ENCODE results near the gene EDAR.

The EDAR gene

DNA sequence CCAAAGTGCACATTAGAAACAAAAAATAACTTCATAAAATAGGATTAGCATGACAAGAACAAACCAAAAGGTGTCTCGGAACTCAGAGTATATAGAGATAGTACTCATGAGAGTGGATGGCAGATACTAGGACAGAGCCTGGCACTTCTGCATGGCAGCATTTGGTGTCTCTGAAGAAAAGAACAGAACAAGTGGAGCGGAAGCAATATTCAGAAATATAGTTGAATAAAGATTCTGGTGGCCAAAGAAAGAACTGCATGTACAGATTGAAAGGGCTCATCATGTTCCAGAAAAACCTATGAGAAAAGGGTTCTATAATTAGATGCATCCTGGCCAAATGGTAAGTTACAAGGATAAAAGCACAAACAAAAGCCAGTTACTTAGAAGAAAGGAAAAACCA lies 111.5 kb downstream of the EDAR start:
- H3K36me3 ChIP-seq (ENCODE audit: control insufficient read depth, insufficient read depth, low read length), result peaks cover 27% of the 10 kb centered on the region
- no peak overlapping the region for H3K9ac ChIP-seq (ENCODE audit: low read depth, low read length)
- H3K27ac ChIP-seq (ENCODE audit: low read depth, low read length), result no peak overlapping the region
- no peaks in the 10 kb centered on the region for H3K27me3 ChIP-seq (ENCODE audit: control insufficient read depth, insufficient read depth, low read length)
- H3K9me3 ChIP-seq (ENCODE audit: control insufficient read depth, insufficient read depth, low read length), result peaks cover 22% of the 10 kb centered on the region
- H3K4me1 ChIP-seq (ENCODE audit: control insufficient read depth, insufficient read depth, low read length), result no peaks in the 10 kb centered on the region
- no peak overlapping the region for H3K4me3 ChIP-seq (ENCODE audit: low read depth, low read length)

DNA sequence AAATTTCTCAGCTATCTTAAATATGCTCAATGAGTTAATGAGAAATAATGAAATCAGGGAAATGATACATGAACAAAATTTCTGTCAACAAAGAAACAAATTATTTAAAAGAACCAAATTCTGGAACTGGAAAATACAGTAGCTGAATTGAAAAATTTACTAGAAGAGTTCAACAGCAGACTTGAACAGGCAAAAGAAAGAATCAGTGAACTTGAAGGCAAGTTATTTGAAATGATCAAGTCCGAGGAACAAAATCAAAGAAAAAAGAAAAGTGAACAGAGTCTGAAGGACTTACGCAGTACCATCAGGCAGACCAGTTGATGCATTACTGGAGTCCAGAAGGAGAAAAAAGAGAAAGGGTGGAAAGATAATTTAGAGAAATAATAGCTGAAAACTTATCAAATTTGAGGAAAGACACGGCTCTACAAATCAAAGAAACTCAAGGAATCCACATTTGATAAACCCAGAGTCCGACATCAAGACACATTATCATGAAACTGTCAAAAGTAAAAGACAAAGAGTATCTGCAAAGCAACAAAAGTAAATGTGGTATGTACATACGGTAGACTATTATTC lies 118.9 kb downstream of the EDAR start:
- Histone ChIP-seq H3K4me3 (ENCODE audit: low read depth, low read length) (no peak overlapping the region), H3K36me3 (ENCODE audit: control insufficient read depth, insufficient read depth, low read length) (peaks cover 13% of the 10 kb centered on the region; the same call in 1 of the 2 replicates), H3K27ac (ENCODE audit: low read depth, low read length) (no peak overlapping the region), H3K4me1 (ENCODE audit: control insufficient read depth, insufficient read depth, low read length) (0 out of 2 replicates have a peak, but pooled peaks cover 5% of the 10 kb centered on the region), H3K27me3 (ENCODE audit: control insufficient read depth, insufficient read depth, low read length) (no peaks in the 10 kb centered on the region), H3K9ac (ENCODE audit: low read depth, low read length) (no peak overlapping the region), H3K9me3 (ENCODE audit: control insufficient read depth, insufficient read depth, low read length) (no peaks in the 10 kb centered on the region)

DNA sequence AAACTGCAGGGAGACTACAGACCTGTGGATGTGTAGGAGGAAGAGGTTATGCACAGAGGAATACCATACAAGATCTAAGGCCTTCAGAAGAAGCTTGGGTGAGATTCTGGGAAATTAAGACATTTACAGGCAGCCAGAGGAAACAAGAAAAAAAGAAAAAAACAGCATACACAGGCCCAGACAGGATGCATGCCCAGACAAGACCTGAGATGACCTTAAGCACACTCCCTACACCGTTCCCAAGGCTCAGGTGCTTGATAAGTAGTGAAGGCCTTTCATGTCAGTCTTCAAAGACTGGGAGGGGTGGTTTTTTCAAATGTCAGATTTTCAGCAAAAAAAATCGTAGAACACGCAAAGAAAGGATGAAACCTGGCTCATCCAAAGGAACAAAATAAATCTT lies 119.5 kb downstream of the EDAR start:
- Histone ChIP-seq H3K36me3 (ENCODE audit: control insufficient read depth, insufficient read depth, low read length) (peaks cover 10% of the 10 kb centered on the region; the same call in 1 of the 2 replicates), H3K9me3 (ENCODE audit: control insufficient read depth, insufficient read depth, low read length) (no peaks in the 10 kb centered on the region), H3K4me3 (ENCODE audit: low read depth, low read length) (no peak overlapping the region), H3K27ac (ENCODE audit: low read depth, low read length) (no peak overlapping the region), H3K9ac (ENCODE audit: low read depth, low read length) (no peak overlapping the region), H3K27me3 (ENCODE audit: control insufficient read depth, insufficient read depth, low read length) (no peaks in the 10 kb centered on the region), H3K4me1 (ENCODE audit: control insufficient read depth, insufficient read depth, low read length) (0 out of 2 replicates have a peak, but pooled peaks cover 5% of the 10 kb centered on the region)

DNA sequence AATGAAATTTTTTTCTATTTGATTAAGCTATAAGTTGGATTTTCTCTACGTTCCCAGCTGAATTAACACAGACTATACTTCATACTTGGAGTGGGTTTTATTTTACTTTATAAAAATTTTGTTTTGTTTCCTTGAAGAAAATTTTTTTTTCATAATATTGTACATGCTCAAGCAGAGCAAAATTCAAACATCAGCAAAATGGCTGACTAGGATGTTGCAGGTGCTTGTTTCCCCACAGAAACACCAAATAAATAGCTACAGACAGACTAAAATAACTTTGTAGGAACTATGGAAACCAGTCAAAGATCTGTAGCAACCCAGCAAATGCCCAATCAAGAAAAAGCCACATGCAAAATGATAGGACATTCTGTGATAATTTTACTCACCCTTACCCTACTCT lies 120.1 kb downstream of the EDAR start:
- 0 out of 2 replicates have a peak, but pooled peaks cover 5% of the 10 kb centered on the region for H3K4me1 ChIP-seq (ENCODE audit: control insufficient read depth, insufficient read depth, low read length)
- H3K9me3 ChIP-seq (ENCODE audit: control insufficient read depth, insufficient read depth, low read length), result no peaks in the 10 kb centered on the region
- no peak overlapping the region for H3K9ac ChIP-seq (ENCODE audit: low read depth, low read length)
- H3K27ac ChIP-seq (ENCODE audit: low read depth, low read length), result no peak overlapping the region
- H3K27me3 ChIP-seq (ENCODE audit: control insufficient read depth, insufficient read depth, low read length), result no peaks in the 10 kb centered on the region
- no peak overlapping the region for H3K4me3 ChIP-seq (ENCODE audit: low read depth, low read length)
- peaks cover 6% of the 10 kb centered on the region; the same call in 1 of the 2 replicates for H3K36me3 ChIP-seq (ENCODE audit: control insufficient read depth, insufficient read depth, low read length)

DNA sequence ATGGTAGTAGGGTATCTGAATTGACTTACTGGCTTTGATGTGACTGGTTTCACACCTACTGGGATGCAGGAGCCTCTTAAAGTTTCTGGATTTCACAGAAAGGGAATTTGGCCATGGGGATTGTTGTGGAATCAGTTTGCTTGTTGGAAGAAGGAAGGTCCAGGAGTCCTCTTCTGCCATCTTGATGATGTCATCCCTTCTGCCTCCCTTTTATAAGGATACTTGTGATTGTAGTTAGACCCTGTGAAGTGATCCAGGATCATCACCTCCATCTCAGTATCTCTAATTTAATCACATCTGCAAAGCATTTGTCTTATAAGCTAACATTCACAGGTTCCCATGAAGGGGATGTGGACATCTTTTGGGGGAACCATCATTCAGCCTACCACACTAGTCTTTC lies 123.0 kb downstream of the EDAR start:
- no peak overlapping the region for H3K4me3 ChIP-seq (ENCODE audit: low read depth, low read length)
- no peaks in the 10 kb centered on the region for H3K9me3 ChIP-seq (ENCODE audit: control insufficient read depth, insufficient read depth, low read length)
- no peak overlapping the region for H3K27ac ChIP-seq (ENCODE audit: low read depth, low read length)
- H3K4me1 ChIP-seq (ENCODE audit: control insufficient read depth, insufficient read depth, low read length), result no peaks in the 10 kb centered on the region
- H3K9ac ChIP-seq (ENCODE audit: low read depth, low read length), result no peak overlapping the region
- peaks cover 6% of the 10 kb centered on the region; the same call in 1 of the 2 replicates for H3K36me3 ChIP-seq (ENCODE audit: control insufficient read depth, insufficient read depth, low read length)
- H3K27me3 ChIP-seq (ENCODE audit: control insufficient read depth, insufficient read depth, low read length), result no peaks in the 10 kb centered on the region

DNA sequence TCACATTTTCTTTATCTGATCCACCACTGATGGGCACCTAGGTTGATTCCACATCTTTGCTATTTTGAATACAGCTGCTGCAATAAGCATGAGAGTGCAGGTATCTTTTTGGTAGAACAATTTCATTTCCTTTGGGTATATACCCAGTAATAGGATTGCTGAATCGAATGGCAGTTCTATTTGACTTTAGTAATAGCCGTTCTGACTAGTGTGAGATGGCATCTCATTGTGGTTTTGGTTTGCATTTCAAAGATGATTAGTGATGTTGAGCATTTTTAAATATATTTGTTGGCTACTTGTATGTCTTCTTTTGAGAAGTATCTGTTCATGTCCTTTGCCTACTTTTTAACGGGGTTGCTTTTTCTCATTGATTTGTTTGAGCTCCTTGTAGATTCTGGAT lies 130.1 kb downstream of the EDAR start:
- H3K4me3 ChIP-seq (ENCODE audit: low read depth, low read length), result no peak overlapping the region
- H3K27ac ChIP-seq (ENCODE audit: low read depth, low read length), result no peak overlapping the region
- H3K9ac ChIP-seq (ENCODE audit: low read depth, low read length), result no peak overlapping the region
- no peaks in the 10 kb centered on the region for H3K4me1 ChIP-seq (ENCODE audit: control insufficient read depth, insufficient read depth, low read length)
- no peaks in the 10 kb centered on the region for H3K27me3 ChIP-seq (ENCODE audit: control insufficient read depth, insufficient read depth, low read length)
- peaks cover 24% of the 10 kb centered on the region for H3K36me3 ChIP-seq (ENCODE audit: control insufficient read depth, insufficient read depth, low read length)
- no peaks in the 10 kb centered on the region for H3K9me3 ChIP-seq (ENCODE audit: control insufficient read depth, insufficient read depth, low read length)

DNA sequence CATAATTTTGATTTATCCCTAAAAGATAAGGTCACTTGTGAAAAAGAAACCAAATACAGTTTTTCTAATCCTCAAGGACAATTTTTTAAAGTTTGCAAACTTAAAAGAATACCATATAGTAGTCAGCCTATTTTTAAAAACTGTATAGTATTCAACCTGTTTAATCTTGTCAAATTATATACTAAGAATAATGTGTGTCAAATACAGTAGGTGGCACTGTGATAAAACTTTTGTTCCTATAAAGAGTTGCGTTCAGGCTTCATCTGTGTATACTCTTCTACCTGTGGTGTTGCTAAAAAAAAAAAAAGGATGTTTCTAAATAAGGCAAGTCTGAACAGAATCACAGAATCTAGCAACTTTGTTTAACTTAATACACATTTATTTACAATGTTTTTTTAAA lies 133.8 kb downstream of the EDAR start:
- H3K9me3 ChIP-seq (ENCODE audit: control insufficient read depth, insufficient read depth, low read length), result no peaks in the 10 kb centered on the region
- H3K36me3 ChIP-seq (ENCODE audit: control insufficient read depth, insufficient read depth, low read length), result peaks cover 44% of the 10 kb centered on the region
- no peak overlapping the region for H3K9ac ChIP-seq (ENCODE audit: low read depth, low read length)
- H3K27ac ChIP-seq (ENCODE audit: low read depth, low read length), result no peak overlapping the region
- H3K4me1 ChIP-seq (ENCODE audit: control insufficient read depth, insufficient read depth, low read length), result no peaks in the 10 kb centered on the region
- no peaks in the 10 kb centered on the region for H3K27me3 ChIP-seq (ENCODE audit: control insufficient read depth, insufficient read depth, low read length)
- no peak overlapping the region for H3K4me3 ChIP-seq (ENCODE audit: low read depth, low read length)

DNA sequence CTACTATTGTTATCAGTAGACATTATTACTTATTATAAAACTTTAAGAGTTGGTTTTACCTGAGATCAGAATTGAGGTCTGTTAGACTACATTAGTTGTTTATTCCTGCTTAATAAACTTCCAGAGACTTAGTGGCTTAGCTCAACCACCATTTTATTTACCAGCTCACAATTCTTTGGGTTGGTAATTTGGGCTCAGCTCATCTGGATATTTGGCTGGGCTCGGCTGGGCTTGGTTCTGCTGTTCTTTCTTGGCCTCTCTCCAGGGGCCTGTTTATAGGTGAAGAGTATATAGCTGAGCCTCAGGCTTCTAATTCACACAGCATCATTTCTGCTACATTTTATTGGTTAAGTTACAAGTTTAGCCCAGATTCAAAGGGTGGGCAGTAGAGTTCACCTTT lies 134.5 kb downstream of the EDAR start:
- H3K36me3 ChIP-seq (ENCODE audit: control insufficient read depth, insufficient read depth, low read length), result peaks cover 51% of the 10 kb centered on the region
- no peak overlapping the region for H3K9ac ChIP-seq (ENCODE audit: low read depth, low read length)
- H3K4me1 ChIP-seq (ENCODE audit: control insufficient read depth, insufficient read depth, low read length), result no peaks in the 10 kb centered on the region

DNA sequence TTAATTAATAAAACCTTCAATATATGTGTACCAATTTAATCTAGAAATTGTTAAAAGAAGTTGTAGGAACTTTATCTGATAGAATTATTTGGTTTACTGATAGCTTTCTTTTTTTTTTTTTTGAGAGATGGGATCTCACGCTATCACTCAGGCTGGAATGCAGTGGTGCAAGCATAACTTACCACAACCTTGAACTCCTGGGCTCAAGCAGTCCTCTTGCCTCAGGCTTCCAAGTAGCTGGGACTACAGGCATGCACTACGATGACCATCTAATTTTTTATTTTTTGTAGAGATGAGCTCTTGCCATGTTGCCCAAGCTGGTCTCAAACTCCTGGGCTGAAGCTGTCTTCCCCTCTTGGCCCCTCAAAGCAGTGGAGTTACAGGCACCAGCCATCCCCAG lies 135.6 kb downstream of the EDAR start:
- no peaks in the 10 kb centered on the region for H3K27me3 ChIP-seq (ENCODE audit: control insufficient read depth, insufficient read depth, low read length)
- no peak overlapping the region for H3K4me3 ChIP-seq (ENCODE audit: low read depth, low read length)
- H3K4me1 ChIP-seq (ENCODE audit: control insufficient read depth, insufficient read depth, low read length), result no peaks in the 10 kb centered on the region
- no peaks in the 10 kb centered on the region for H3K9me3 ChIP-seq (ENCODE audit: control insufficient read depth, insufficient read depth, low read length)
- peaks cover 60% of the 10 kb centered on the region for H3K36me3 ChIP-seq (ENCODE audit: control insufficient read depth, insufficient read depth, low read length)
- H3K27ac ChIP-seq (ENCODE audit: low read depth, low read length), result no peak overlapping the region
- H3K9ac ChIP-seq (ENCODE audit: low read depth, low read length), result no peak overlapping the region

More for the DNA sequence above, 134.5 kb downstream of the EDAR start:
- no peaks in the 10 kb centered on the region for H3K27me3 ChIP-seq (ENCODE audit: control insufficient read depth, insufficient read depth, low read length)
- H3K4me3 ChIP-seq (ENCODE audit: low read depth, low read length), result no peak overlapping the region
- no peak overlapping the region for H3K27ac ChIP-seq (ENCODE audit: low read depth, low read length)
- H3K9me3 ChIP-seq (ENCODE audit: control insufficient read depth, insufficient read depth, low read length), result no peaks in the 10 kb centered on the region

DNA sequence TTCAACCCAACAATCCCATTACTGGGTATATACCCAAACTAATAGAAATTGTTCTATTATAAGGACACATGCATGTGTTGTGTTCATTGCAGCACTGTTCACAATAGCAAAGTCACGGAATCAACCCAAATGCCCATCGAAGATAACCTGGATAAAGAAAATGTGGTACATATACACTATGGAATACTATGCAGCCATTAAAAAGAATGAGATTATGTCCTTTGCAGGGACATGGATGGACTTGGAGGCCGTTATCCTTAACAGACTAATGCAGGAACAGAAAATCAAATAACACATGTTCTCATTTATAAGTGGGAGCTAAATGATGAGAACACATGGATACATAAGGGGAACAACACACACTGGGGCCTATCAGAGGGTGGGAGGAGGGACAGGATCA lies 136.6 kb downstream of the EDAR start:
- no peak overlapping the region for H3K27ac ChIP-seq (ENCODE audit: low read depth, low read length)
- no peak overlapping the region for H3K9ac ChIP-seq (ENCODE audit: low read depth, low read length)
- peaks cover 68% of the 10 kb centered on the region for H3K36me3 ChIP-seq (ENCODE audit: control insufficient read depth, insufficient read depth, low read length)
- H3K9me3 ChIP-seq (ENCODE audit: control insufficient read depth, insufficient read depth, low read length), result no peaks in the 10 kb centered on the region
- no peaks in the 10 kb centered on the region for H3K27me3 ChIP-seq (ENCODE audit: control insufficient read depth, insufficient read depth, low read length)
- no peaks in the 10 kb centered on the region for H3K4me1 ChIP-seq (ENCODE audit: control insufficient read depth, insufficient read depth, low read length)
- H3K4me3 ChIP-seq (ENCODE audit: low read depth, low read length), result no peak overlapping the region

DNA sequence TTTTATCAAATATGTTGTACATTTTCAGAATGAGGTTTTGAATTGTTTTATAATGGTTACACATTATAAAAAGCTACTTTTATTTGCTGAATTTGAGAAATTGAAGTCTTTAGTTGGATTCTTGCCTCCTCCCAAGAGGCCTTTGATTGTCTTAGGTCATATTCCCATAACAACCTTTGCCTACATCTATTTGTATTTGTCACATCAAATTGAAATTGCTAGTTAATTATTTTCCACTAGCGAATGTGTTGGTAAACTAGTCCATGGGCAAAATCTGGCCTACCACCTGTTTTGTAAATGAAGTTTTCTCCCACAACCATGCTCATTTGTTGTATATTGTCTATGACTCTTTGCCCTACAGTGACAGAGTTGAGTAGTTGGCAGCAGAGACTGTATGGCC lies 142.0 kb downstream of the EDAR start:
- H3K36me3 ChIP-seq (ENCODE audit: control insufficient read depth, insufficient read depth, low read length), result peaks cover 53% of the 10 kb centered on the region
- no peak overlapping the region for H3K9ac ChIP-seq (ENCODE audit: low read depth, low read length)
- H3K27me3 ChIP-seq (ENCODE audit: control insufficient read depth, insufficient read depth, low read length), result no peaks in the 10 kb centered on the region
- no peak overlapping the region for H3K4me3 ChIP-seq (ENCODE audit: low read depth, low read length)
- H3K9me3 ChIP-seq (ENCODE audit: control insufficient read depth, insufficient read depth, low read length), result no peaks in the 10 kb centered on the region
- H3K4me1 ChIP-seq (ENCODE audit: control insufficient read depth, insufficient read depth, low read length), result no peaks in the 10 kb centered on the region
- no peak overlapping the region for H3K27ac ChIP-seq (ENCODE audit: low read depth, low read length)

Data from HUES48 (cell line).